GF-D8 (cell line): ENCODE data around the gene RTN4R.
"Not testable (repeated sequence)": the region's sequence is repeated elsewhere in the genome, so short reads cannot be mapped to it uniquely, and the experiment has no call there.

Experiments
- DNase-seq: peaks from one replicate; lab custom pipeline; 2025; lab: John Stamatoyannopoulos, UW

Gene RTN4R

GRCh38 chr22:20271114-20271994, 3.2 kb upstream of the RTN4R start:
- no peak for DNase-seq

GRCh38 chr22:20270190-20271113, 2.3 kb upstream of the RTN4R start:
- not testable (repeated sequence) for DNase-seq

GRCh38 chr22:20269673-20270072, 1.6 kb upstream of the RTN4R start:
- not testable (repeated sequence) for DNase-seq

GRCh38 chr22:20269201-20269600, 1.1 kb upstream of the RTN4R start:
- not testable (repeated sequence) for DNase-seq

GRCh38 chr22:20267441-20268278, 458 bp downstream of the RTN4R start:
- no peak for DNase-seq

- not testable (repeated sequence) for DNase-seq
Measured at GRCh38 chr22:20266667-20267440, 1.3 kb downstream of the RTN4R start.

GRCh38 chr22:20265772-20266666, 2.1 kb downstream of the RTN4R start:
- not testable (repeated sequence) for DNase-seq

GRCh38 chr22:20264614-20265452, 3.3 kb downstream of the RTN4R start:
- DNase-seq, result no peak

- DNase-seq, result not testable (repeated sequence)
Measured at GRCh38 chr22:20263404-20264281, 4.5 kb downstream of the RTN4R start.

- no peak for DNase-seq
Measured at GRCh38 chr22:20262582-20263147, 5.5 kb downstream of the RTN4R start.

- DNase-seq, result no peak
Measured at GRCh38 chr22:20261848-20262581, 6.1 kb downstream of the RTN4R start.

- no peak for DNase-seq
Measured at GRCh38 chr22:20260071-20260765, 7.9 kb downstream of the RTN4R start.

GRCh38 chr22:20259327-20259688, 8.8 kb downstream of the RTN4R start:
- DNase-seq, result no peak

- no peak for DNase-seq
Measured at GRCh38 chr22:20258584-20259326, 9.4 kb downstream of the RTN4R start.

GRCh38 chr22:20258021-20258299, 10.2 kb downstream of the RTN4R start:
- no peak for DNase-seq
